NCI-H1092 treated with DMSO at 0.1 percent for 48 hours (cell line): ENCODE results near the gene PTGR1.
"Not testable (repeated sequence)": the region's sequence is repeated elsewhere in the genome, so short reads cannot be mapped to it uniquely, and the experiment has no call there.

Experiments
- DNase-seq: peaks from one replicate; lab custom pipeline; 2025; lab: John Stamatoyannopoulos, UW

PTGR1 gene

GRCh38 chr9:111613436-111614040 lies 14.1 kb upstream of the PTGR1 start:
- no peak for DNase-seq

DNA sequence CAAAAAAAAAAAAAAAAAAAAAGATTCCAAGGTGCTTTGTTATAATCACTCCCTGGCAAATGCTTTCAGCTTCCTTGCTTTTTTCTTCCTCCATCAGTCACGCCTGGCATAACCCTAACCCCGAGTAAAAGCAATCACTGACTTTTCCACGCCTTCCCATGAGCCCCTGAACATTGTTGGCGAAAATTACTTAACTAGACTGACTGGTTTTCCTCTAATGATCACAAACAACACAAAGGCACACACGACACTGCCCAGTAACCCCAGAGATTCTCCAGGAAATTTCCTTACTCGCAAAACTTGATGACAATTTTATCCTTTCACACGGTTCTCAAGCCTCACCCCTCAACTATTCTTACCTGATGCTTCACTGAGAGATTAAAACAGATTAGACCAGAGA lies 11.4 kb upstream of the PTGR1 start:
- DNase-seq, result no peak

DNA sequence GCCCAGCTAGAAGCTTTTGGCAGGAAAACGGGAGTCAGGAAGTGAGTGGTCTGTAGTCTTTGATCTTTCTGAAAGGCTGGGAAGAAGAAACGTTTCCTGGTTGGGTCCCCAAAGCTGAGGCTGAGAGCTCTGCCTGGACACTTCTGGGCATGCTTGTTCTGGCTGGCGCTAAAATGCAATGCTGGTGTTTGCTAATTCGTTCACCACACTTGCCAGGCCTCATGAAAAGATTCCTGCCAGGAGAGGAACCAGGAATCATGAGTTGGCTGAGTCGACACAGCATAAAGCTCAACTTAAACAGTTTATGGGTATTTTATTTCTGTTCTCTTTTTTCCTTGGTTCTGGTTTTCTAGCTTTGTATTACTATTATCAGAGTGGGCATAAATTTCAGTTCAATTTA lies 10.7 kb upstream of the PTGR1 start:
- DNase-seq, result no peak

GRCh38 chr9:111605041-111605559 lies 5.7 kb upstream of the PTGR1 start:
- DNase-seq, result no peak

DNA sequence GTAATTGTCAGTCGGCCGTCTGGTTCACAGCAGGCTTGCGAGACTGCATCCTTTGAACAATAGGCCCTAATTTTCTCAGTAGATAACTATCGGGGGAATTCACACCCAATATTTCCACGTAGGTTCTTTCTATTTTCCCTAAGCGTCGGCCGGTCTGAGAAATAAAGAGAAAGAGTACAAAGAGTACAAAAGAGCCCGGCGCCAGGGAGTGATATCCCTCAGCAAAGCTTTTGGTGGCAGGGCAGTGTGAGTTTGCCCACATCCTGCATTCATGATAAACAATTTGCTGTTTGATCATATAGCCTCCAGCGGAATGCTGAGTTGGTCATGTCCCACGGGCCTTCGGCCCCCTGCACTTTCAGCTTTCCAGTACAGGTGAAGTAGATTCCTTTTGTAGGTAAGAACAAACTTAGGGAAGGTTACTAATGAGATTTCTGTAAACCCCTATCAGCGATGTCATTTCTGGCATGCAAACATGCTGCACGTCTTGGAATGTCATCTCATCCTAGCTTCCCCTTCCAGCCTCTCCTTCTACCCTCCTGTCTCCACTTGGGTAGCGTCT lies 4.7 kb upstream of the PTGR1 start:
- no peak for DNase-seq

GRCh38 chr9:111603041-111603440 lies 3.6 kb upstream of the PTGR1 start:
- no peak for DNase-seq

- DNase-seq, result no peak
Measured at GRCh38 chr9:111601237-111602018, 2.0 kb upstream of the PTGR1 start.

- no peak for DNase-seq
Measured at GRCh38 chr9:111599955-111600343, 502 bp upstream of the PTGR1 start.

DNA sequence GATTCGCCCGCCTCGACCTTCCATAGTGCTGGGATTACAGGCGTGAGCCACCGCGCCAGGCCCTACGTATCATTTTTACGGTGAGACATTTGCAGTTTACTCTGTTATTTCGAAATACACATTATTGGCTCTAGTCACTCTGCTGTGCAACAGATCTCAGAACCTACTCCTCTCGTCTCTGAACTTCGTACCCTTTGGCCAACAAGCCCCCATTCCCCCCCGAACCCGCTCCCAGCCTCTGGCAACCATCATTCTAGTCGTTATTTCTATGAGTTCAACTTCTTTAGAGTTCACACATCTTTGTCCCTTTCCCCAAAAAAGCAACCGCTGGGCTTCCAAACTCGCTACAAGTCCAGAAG lies 735 bp downstream of the PTGR1 start:
- peak; percentile 14 for DNase-seq

- DNase-seq, result peak; percentile 27
Measured at GRCh38 chr9:111597852-111598732, 1.4 kb downstream of the PTGR1 start.

GRCh38 chr9:111588846-111589245 lies 10.6 kb downstream of the PTGR1 start:
- no peak for DNase-seq

DNA sequence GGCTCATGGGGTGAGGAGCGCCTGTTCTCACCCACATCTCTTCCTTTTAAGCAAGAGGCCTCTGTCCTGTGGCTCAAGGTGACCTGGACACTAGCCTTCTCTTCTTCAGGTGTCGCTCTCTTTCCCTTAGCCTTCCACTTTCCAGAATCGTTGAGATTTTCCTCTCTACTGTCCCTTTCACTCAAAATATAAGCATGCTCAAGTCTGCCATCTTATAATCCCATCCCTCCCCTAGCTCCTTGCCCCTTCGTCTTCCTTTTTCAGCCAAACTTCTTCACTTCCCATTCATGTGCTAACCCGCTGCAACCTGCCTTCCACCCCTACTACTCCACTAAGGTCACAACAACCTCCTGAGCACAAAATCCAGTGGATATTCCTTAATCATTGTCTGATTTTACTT lies 13.1 kb downstream of the PTGR1 start:
- DNase-seq, result no peak

DNA sequence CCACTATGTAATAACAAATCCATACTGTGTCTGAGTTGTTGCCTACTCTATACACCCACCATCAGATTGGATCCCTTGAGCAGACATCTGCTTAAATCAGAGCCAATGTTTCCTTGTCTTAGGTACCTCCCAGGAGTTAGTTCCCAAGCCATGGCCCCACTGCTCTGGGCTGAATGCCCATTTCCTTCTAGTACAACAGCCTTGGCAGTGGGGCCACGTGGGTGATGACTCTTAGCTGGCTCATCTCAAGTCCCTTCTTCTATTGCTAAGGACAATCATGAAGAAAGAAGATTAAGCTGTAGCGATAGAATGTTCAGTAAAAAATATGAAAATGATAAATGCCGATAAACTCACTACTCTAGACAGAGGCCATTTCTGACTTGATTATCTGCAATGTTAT lies 16.6 kb downstream of the PTGR1 start:
- no peak for DNase-seq

DNA sequence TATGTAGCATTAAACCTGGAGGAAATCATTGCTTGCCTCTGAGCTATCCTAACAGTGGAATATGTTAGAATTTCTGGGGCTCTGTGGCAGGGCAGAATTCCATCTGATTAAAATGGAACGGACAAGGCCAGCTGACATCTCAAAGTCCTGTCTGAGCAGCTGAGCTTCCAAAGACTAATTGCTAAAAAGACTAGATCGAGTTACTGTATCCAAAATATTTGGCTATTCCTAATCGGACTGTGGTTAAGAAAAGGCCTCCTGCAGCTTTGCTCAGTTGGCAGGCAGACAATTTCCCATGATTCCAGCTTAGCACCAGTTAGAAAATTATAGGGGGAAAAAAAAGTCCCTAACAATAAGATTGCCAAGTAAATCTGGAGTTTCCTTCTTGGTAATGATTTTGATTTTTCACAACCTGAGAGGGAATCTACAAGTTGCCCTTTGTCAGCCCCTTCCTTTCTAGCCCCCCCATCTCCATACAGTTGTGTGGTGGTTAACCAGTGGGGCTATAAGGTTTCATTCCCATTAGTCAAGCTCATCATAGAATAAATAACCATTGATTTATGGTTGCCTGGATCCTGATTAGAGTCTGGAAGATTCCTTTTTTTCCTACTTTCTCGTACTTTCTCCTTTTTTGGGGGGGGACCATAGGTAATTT lies 26.4 kb downstream of the PTGR1 start:
- DNase-seq, result peak; percentile 11

DNA sequence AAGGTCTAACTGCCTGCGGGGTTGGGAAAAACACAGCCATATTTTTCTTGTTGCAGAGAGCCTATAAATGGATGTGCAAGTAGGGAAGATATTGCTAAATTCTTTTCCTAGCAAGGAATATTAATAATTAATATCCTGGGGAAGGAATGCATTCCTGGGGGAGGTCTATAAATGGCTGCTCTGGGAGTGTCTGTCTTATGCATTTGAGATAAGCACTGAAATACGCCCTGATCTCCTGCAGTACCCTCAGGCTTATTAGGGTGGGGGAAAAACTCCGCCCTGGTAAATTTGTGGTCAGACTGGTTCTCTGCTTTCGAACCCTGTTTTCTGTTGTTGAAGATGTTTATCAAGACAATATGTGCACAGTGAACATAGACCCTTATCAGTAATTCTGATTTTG lies 31.3 kb downstream of the PTGR1 start:
- not testable (repeated sequence) for DNase-seq

DNA sequence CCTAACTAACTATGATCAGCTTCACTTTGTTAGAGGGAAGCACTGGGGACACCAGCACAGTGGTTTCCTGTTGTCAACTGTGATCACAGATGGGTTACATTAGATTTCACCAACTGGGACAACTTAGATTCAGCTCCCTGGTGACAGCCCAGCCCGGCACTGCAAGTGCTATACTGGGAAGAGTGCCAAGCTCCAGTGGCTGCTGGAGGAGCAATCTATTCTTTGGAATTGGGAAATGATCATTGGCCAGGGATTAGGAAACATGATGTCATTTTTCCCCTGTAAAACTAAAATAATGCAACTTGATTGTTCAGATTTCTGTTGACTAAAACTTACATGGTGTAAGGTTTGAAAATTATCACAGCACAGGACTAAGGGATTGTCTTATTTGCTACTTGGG lies 33.2 kb downstream of the PTGR1 start:
- no peak for DNase-seq

DNA sequence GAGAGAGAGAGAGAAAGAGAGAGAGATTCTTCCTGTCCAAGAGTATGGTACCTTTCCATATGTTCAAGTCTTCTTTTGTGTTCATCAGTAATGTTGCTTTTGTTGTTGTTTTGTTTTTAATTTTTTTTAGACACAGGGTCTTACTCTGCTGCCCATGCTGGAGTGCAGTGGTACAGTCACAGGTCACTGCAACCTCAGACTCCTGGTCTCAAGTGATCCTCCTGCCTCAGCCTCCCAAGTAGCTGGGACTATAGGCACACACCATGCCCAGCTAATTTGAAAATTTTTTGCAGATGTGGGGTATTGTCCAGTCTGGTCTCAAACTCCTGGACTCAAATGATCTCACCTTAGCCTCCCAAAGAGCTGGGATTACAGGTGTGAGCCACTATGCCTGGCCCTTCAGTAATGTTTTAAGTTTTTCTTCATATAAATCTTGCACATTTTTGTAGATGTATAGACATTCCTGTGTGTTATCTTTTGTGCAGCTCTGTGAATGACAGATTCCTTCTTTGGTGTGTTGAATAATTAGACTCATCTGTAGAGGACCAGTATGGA lies 38.2 kb downstream of the PTGR1 start:
- no peak for DNase-seq

DNA sequence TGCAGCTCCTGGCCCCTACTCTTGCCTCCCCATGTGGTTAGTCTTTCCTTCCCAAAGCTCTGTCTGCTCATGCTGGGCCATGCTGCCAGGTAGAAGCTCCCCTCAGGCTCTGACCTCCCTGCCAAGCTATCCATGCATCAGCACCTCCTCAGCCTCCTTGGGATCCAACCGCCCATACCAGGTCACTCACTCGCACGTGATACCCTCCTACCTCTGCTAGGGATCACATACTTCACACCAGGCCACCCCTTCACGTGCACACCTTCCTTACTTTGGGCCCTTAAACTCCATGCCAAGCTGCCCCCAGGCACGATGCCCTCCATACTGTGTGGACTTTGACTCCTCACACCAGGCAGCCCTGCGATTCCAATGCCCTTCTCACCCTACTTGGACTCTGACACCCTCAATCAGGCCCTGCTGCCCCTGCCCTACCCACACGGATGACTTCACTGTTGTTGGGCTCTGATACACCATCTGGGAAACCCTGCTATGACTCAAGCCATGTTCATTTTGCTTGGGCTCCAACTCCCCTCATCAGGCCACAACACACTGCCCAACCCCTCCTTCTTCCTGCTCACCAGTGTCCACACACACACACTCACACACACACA lies 40.3 kb downstream of the PTGR1 start:
- DNase-seq, result no peak

- not testable (repeated sequence) for DNase-seq
Measured at GRCh38 chr9:111555425-111555824, 44.0 kb downstream of the PTGR1 start.

GRCh38 chr9:111548623-111549022 lies 50.8 kb downstream of the PTGR1 start:
- DNase-seq, result no peak
